GM21528 (cell line): ENCODE results near the gene RS1.

ENCODE experiments used
- ATAC-seq: cut with Tn5 transposase; IDR thresholded peaks from one replicate; pipeline ENCODE4 v1.9.1; 2021; ENCODE audit warnings: mild to moderate bottlenecking, moderate library complexity; ENCODE audit not compliant: unreplicated experiment, low FRiP score

RS1 gene

DNA sequence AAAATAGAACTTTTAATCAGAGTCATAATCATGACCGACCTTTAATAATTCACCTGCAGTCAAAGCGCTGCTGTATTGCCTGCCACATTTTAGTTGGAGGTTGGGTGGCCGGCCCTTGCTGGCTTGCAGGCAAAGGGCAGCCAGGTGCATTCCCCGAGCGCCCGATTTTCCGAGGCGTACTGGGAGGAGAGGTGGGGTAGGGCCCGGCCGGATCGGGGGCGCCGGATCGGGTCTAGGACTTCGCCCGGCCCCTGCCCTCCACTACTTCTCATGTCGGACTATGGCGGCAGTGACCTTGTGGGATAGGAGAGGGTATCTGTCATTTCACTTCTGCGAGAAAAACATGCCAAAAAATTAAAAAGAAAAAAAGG lies 2.5 kb upstream of the RS1 start:
- ATAC-seq, result peak; percentile 55

- ATAC-seq, result no peak
Observed at GRCh38 chrX:18668071-18668835, 3.7 kb downstream of the RS1 start.

DNA sequence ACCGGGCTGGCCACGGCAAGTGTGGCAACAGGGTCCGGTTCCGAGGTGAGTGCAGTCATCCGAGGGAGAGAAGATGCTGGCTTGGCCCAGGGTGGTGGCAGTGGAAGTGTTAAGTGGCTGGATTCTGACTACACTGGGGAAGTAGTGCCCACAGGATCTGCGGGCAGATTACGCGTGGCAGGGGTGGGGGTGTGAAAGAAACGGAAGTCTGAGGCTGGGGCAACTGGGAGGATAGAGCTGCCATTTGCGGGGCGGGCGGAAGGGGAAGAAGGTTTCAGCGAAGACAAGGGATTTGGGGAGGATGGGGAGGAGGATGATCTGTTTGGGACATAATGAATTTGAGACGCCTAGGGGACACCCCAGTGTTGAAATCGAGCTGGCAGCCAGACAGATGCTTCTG lies 5.3 kb downstream of the RS1 start:
- ATAC-seq, result no peak

DNA sequence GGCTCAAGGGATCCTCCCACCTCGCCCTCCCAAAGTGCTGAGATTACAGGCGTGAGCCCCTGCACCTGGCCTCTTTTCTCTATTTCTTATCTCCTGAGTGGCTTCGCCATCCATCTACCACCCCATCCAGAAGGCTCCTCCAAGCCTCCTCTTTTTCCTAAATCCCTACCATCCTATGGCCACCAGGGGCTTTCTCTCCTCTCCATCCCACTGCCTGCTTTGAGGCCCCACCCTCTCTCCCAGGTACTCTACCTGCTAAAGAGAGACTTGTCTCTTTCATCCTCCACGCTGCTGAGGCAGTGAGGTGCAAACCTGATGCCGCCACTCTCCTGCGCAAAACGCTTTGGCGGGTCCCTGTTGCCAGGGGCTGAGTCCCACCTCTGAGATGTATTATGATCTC lies 7.0 kb downstream of the RS1 start:
- no peak for ATAC-seq

- ATAC-seq, result no peak
Observed at GRCh38 chrX:18661273-18661672, 10.6 kb downstream of the RS1 start.

- no peak for ATAC-seq
Observed at GRCh38 chrX:18654875-18655836, 16.8 kb downstream of the RS1 start.

DNA sequence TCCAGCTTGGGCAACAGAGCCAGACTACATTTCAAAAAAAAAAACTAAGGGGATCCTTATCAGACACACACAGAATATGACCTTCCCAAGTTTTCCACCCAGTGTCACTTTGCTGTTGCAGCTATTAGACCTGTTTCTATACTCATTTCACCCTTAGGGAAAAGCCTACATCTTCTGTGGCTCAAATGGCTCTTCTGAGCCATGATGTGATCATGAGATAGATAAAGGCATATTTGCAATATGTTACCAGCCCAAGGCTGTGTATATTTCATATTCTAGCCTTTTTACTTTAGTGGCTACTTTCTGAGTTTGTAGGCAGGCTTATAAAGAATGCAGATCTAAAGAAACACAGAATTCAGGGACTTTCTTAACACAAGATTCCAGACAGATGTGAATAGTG lies 19.3 kb downstream of the RS1 start:
- no peak for ATAC-seq

DNA sequence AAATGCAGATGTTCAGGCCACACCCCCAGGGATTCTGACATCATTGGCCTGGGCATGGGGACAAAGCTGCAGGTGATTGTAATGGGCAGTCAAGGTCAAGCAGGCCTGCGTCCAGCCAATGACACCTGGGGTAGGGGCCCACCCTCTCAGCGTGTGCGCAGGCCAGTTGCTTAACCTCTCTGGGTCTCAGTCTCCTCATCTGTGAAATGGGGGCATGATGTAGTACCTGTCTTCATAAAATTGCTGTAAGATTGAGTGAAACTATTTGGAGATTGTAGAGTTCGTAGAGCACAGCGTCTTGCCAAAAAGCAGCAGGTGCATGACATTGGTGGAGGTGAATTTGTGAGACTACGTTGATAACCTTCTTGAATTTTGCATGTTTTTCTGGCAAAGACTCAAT lies 21.2 kb downstream of the RS1 start:
- ATAC-seq, result no peak

DNA sequence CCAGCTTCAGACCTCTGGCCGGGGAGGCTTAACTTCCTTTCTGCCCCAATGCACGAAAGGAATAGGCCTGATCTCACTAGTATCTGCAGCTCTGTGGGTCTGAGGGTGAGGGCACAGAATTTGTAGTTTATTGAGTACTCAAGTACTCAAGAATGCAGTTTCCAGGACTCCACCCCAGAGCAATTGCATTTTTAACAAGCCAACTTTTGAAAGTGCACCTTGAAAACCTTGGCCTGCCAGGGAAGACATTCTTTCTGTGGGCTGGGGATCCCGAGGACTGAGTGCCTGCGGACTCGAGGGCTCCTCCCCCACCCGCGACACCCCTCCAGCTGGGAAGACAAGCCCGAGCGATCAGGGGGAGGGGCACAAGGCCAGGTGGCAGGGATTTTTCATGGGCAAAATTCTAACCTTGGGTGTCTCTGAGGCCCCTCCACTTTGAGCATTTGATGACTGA lies 22.4 kb downstream of the RS1 start:
- ATAC-seq, result no peak

DNA sequence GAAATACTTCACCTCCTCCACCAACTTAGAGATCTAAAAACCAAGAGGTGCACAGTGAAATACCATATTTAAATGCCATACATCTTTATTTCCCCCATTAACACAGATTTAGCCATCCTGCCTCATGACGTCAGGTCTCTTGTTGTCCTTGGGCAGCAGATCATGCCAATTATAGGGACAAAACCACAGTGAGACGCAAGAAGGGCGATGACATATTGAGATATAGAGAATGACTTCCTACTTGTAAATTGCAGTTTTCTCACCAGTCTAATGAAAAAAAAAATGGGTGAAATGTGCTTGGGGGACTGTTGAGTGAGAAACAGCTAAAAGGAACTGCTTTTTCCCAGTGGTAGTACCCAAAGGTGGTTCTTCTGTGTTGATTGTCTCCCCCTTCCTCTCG lies 24.3 kb downstream of the RS1 start:
- no peak for ATAC-seq

DNA sequence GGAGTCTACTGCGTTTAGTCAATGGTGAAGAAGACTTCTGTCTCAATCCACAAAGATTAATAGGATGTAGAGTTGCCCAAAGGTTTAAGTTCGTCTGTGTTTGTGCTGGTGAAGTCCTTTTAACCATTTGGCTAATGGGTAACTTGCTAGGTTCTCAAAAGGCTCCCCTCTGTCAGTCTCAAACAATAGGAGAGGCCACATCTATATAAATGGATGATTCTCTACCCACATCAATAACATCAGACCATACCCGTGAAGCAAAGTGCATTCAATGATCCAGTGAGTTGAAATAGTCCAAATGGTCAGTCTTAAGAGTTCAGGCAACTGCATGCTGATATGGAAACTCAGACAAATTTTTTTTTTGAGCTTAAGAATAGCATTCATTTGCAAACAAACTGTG lies 28.1 kb downstream of the RS1 start:
- ATAC-seq, result no peak

GRCh38 chrX:18643243-18643642 lies 28.7 kb downstream of the RS1 start:
- no peak for ATAC-seq

DNA sequence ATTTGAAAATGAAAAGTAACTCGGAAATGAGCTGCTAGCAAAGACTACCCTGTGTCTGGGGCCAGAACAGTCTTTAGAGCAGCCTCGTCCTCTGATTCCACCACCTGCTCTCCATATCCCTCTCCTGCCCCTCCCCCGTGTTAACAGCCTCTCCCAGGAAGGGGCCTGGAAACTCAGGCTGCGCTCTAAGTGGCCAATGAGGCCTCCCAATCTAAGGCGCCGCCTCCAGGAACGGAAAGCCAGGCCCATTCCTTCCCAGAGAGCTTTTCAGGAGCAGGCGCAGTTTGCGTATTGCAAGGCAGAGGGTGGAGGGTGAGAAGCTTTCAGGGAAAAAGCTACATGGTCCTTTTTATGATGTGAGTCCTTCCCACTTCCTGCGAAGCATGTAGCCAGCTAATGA lies 31.2 kb downstream of the RS1 start:
- ATAC-seq, result no peak

GRCh38 chrX:18639280-18639679 lies 32.6 kb downstream of the RS1 start:
- no peak for ATAC-seq

DNA sequence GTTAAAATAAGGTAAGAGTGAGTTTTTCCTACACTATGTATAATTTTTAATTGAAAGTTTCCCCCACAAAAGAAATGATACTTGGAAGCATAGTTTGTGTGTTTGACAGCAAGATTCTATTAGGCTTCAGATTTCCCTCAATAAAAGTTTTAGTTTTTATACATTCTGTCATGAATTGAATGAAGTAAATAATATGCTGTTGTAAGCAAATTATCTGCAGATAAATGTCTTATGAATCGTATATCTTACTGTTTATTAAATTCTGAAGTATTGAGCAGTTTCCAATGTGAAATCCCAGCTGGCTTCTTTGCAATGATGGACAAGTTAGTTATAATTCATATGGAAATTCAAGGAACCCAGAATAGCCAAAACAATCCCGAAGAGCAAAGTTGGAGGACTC lies 33.5 kb downstream of the RS1 start:
- ATAC-seq, result no peak

DNA sequence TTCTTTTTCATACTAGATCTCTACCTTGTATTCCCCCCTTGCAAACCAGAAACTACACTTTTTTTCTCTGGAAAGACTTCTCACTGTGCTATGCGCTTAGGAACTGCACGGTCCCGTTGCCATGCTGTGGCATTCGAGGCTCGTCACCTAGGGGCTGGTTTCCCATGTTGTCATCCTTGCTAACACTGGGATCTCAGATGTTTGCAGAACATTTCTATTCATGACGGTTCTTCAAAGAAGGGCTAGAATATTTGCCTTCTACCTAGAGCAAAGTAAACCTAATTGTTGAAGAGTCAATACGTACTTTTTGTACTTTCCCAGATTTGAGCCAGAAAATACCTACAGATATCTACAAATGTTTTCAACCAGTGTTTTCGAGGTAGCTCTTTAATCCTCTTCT lies 41.0 kb downstream of the RS1 start:
- ATAC-seq, result no peak

GRCh38 chrX:18624599-18624998 lies 47.3 kb downstream of the RS1 start:
- no peak for ATAC-seq

- ATAC-seq, result no peak
Observed at GRCh38 chrX:18620349-18620748, 51.6 kb downstream of the RS1 start.

DNA sequence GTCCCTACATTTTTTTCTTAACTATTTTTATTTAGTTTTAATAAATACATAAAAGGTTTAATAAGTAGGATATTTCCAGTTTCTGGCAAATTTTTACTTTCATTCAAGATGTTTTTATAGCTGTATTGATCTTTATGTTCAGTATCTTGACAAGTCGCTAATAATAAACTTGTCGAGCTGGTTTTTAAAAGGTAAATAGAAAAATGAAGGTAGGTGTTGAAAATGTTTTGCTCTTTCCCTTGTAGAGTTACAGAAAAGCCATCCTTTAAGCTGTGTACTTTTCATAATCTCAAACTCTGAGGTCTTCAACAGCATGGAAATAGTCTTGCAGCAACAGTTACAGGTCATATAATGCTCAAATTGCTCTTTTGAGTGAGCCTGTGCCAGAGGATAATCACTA lies 52.6 kb downstream of the RS1 start:
- ATAC-seq, result no peak

DNA sequence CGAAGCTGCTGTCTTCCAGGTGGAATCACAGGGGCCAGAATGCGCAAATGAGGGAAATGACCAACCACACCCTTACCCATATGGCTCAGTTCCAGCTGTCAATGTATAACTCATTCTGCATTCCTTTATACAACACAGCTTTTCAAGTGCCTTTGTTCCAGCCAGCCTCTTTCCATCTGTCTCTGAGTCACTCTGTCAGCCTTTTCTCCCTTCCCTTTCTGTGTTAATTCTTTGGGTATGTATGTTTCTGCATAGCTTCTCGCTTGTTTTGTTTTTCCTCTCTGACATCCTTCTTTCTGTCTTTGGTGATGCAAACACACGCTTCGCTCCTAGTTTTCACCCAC lies 54.5 kb downstream of the RS1 start:
- no peak for ATAC-seq

- no peak for ATAC-seq
Observed at GRCh38 chrX:18616688-18617406, 55.1 kb downstream of the RS1 start.
